HepG2 (cell line): Measurements from ENCODE around the gene GTPBP6. TPM values are rescaled to one million over a fixed set of nuclear protein-coding genes. Genes with fewer than 3 reads are reported as not detected.

Experiments
- HNF4G ChIP-seq, 2 experiments: sonication (generic) in 1 of 2; formaldehyde crosslinking in 1 of 2; IDR thresholded peaks; 2 replicates each; pipeline versions ENCODE4 v1.4.0 to v1.6.1; 2011 to 2020; ENCODE audit warnings: borderline replicate concordance in 2 of 2, low read depth in 2 of 2, mild to moderate bottlenecking in 2 of 2, low read length in 1 of 2, missing genetic modification reagents in 1 of 2, moderate library complexity in 1 of 2
- HOXA3 ChIP-seq: sonication (generic); formaldehyde crosslinking; IDR thresholded peaks from 2 replicates; pipeline ENCODE4 v1.5.0; 2020; ENCODE audit warnings: missing genetic modification reagents
- KLF12 ChIP-seq: sonication (generic); formaldehyde crosslinking; IDR thresholded peaks from 2 replicates; pipeline ENCODE4 v1.4.0; 2020; ENCODE audit warnings: missing genetic modification reagents, borderline replicate concordance
- MEIS1 ChIP-seq: sonication (generic); formaldehyde crosslinking; IDR thresholded peaks from 2 replicates; pipeline ENCODE4 v1.9.0; 2021; ENCODE audit warnings: mild to moderate bottlenecking, missing genetic modification reagents, moderate library complexity, borderline replicate concordance
- NR2F1 ChIP-seq, 2 experiments: fragments of 450-650 bp in 1 of 2; formaldehyde crosslinking in 1 of 2; IDR thresholded peaks; 2 replicates each; pipeline versions ENCODE4 v1.5.0 to v1.6.1; 2016 to 2020; ENCODE audit warnings: mild to moderate bottlenecking in 1 of 2, missing compliant biosample characterization in 1 of 2, missing genetic modification reagents in 1 of 2, moderate library complexity in 1 of 2
- SRY ChIP-seq: sonication (generic); formaldehyde crosslinking; IDR thresholded peaks from 2 replicates; pipeline ENCODE4 v1.8.0; 2022; ENCODE audit warnings: mild to moderate bottlenecking, missing genetic modification reagents
- SSRP1 ChIP-seq: IDR thresholded peaks from 2 replicates; pipeline ENCODE4 v1.6.1; 2016; ENCODE audit warnings: control low read depth
- ZMAT3 ChIP-seq: sonication (generic); formaldehyde crosslinking; conservative IDR thresholded peaks from 2 replicates; pipeline ENCODE4 v1.7.0; 2021; ENCODE audit warnings: missing genetic modification reagents
- ZMYM2 ChIP-seq: sonication (generic); formaldehyde crosslinking; IDR thresholded peaks from 2 replicates; pipeline ENCODE4 v1.8.0; 2022; ENCODE audit warnings: mild to moderate bottlenecking, missing genetic modification reagents
- ZNF124 ChIP-seq: sonication (generic); formaldehyde crosslinking; IDR thresholded peaks from 2 replicates; pipeline ENCODE4 v1.4.0; 2020; ENCODE audit warnings: missing genetic modification reagents
- ZNF790 ChIP-seq: sonication (generic); formaldehyde crosslinking; IDR thresholded peaks from 2 replicates; pipeline ENCODE4 v1.8.0; 2022; ENCODE audit warnings: missing genetic modification reagents, mild to moderate bottlenecking, borderline replicate concordance
- ZSCAN25 ChIP-seq: sonication (generic); formaldehyde crosslinking; IDR thresholded peaks from 2 replicates; pipeline ENCODE4 v1.8.0; 2022; ENCODE audit warnings: mild to moderate bottlenecking, missing genetic modification reagents
- polyA plus RNA-seq, 8 experiments: library from polyadenylated mRNA; depleted of rRNA in 3 of 8; stranded (reverse) in 7 of 8; unstranded in 1 of 8; fragments of >200 nt; fragmentation: Illumina TruSeq in 4 of 8; extraction: Trizol in 4 of 8; gene quantifications; 2 replicates each; pipeline versions ENCODE4 v1.2.1 to v1.2.3, GENCODE V29; 2011 to 2016; ENCODE audit warnings: low read depth in 4 of 8, missing spikeins in 1 of 8, mixed read lengths in 1 of 8; ENCODE audit not compliant: insufficient read depth in 1 of 8
- total RNA-seq, 5 experiments: library from RNA; depleted of rRNA; stranded (reverse); fragments of >200 nt; fragmentation: Illumina TruSeq; extraction: Trizol; gene quantifications; 2 replicates each; pipeline ENCODE4 v1.2.3, GENCODE V29; 2016; ENCODE audit warnings: low read depth in 1 of 5
- TF ChIP-seq, protein P1 (sequence below): sonication (generic); formaldehyde crosslinking; IDR thresholded peaks from 2 replicates; pipeline ENCODE4 v1.4.0; 2020; ENCODE audit warnings: missing genetic modification reagents
- TF ChIP-seq, protein P2 (sequence below): sonication (generic); formaldehyde crosslinking; IDR thresholded peaks from 2 replicates; pipeline ENCODE4; 2020; ENCODE audit warnings: missing genetic modification reagents, mild to moderate bottlenecking, borderline replicate concordance
- TF ChIP-seq, protein P3 (sequence below): sonication (generic); formaldehyde crosslinking; conservative IDR thresholded peaks from 2 replicates; pipeline ENCODE4 v1.4.0; 2020; ENCODE audit warnings: missing genetic modification reagents
- TF ChIP-seq, protein P4 (sequence below): sonication (generic); formaldehyde crosslinking; IDR thresholded peaks from 2 replicates; pipeline ENCODE4 v1.5.0; 2020; ENCODE audit warnings: missing genetic modification reagents
- TF ChIP-seq, protein P5 (sequence below): sonication (generic); formaldehyde crosslinking; IDR thresholded peaks from 2 replicates; pipeline ENCODE4 v1.4.0; 2020; ENCODE audit warnings: missing genetic modification reagents

GTPBP6 gene
- total and polyA plus RNA-seq, 2 of the 13 experiments (the other 11 are each of a cell fraction or from before 2014, with no cell fraction given) = 20.2 to 39.6 TPM

DNA sequence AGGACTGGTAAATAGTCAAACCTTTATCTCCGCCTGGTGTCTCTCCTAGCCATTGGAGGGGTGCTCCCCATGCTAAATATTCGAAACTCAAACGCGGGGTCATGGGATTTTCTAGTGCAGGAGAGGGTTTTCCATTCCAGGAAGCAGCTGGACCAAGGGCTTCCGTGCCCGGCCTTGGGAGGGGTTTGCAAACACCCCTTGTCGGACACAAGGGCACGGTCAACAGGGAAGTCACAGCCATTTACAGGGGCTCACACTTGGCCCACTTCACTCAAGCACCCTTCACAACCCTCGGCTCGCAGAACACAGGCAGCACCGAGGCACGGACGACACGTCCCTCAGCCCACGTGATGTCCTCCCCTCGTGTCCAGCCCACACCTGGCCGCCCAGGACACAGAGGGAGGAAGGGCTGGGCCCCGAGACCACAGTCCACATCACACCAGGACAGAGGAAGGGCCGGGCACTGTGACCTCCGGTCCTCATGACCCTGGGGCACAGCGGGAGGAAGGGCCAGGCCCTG, 47.7 kb downstream of the GTPBP6 start (continued):
- TF ChIP-seq, protein P1, sequence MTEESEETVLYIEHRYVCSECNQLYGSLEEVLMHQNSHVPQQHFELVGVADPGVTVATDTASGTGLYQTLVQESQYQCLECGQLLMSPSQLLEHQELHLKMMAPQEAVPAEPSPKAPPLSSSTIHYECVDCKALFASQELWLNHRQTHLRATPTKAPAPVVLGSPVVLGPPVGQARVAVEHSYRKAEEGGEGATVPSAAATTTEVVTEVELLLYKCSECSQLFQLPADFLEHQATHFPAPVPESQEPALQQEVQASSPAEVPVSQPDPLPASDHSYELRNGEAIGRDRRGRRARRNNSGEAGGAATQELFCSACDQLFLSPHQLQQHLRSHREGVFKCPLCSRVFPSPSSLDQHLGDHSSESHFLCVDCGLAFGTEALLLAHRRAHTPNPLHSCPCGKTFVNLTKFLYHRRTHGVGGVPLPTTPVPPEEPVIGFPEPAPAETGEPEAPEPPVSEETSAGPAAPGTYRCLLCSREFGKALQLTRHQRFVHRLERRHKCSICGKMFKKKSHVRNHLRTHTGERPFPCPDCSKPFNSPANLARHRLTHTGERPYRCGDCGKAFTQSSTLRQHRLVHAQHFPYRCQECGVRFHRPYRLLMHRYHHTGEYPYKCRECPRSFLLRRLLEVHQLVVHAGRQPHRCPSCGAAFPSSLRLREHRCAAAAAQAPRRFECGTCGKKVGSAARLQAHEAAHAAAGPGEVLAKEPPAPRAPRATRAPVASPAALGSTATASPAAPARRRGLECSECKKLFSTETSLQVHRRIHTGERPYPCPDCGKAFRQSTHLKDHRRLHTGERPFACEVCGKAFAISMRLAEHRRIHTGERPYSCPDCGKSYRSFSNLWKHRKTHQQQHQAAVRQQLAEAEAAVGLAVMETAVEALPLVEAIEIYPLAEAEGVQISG (CRISPR knock-in tag) = peak; percentile 56; the same call in 1 of the 2 replicates
- TF ChIP-seq, protein P2, sequence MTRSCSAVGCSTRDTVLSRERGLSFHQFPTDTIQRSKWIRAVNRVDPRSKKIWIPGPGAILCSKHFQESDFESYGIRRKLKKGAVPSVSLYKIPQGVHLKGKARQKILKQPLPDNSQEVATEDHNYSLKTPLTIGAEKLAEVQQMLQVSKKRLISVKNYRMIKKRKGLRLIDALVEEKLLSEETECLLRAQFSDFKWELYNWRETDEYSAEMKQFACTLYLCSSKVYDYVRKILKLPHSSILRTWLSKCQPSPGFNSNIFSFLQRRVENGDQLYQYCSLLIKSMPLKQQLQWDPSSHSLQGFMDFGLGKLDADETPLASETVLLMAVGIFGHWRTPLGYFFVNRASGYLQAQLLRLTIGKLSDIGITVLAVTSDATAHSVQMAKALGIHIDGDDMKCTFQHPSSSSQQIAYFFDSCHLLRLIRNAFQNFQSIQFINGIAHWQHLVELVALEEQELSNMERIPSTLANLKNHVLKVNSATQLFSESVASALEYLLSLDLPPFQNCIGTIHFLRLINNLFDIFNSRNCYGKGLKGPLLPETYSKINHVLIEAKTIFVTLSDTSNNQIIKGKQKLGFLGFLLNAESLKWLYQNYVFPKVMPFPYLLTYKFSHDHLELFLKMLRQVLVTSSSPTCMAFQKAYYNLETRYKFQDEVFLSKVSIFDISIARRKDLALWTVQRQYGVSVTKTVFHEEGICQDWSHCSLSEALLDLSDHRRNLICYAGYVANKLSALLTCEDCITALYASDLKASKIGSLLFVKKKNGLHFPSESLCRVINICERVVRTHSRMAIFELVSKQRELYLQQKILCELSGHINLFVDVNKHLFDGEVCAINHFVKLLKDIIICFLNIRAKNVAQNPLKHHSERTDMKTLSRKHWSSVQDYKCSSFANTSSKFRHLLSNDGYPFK (CRISPR knock-in tag) = peak; percentile 68; the same call in 1 of the 2 replicates
- TF ChIP-seq HNF4G (IDR thresholded peaks at IDR 0.05; ENCODE audit: borderline replicate concordance, low read depth, low read length) = no peak
- TF ChIP-seq HNF4G (CRISPR knock-in tag; IDR thresholded peaks at IDR 0.05; ENCODE audit: borderline replicate concordance, low read depth) = 0 out of 2 replicates have a peak, but pooled peaks have one; percentile 59
- TF ChIP-seq KLF12 = 0 out of 2 replicates have a peak, but pooled peaks have one; percentile 56
- TF ChIP-seq ZNF790 (CRISPR knock-in tag) = 0 out of 2 replicates have a peak, but pooled peaks have one; percentile 52
- peak; percentile 54; the same call in 1 of the 2 replicates for TF ChIP-seq ZMAT3 (CRISPR knock-in tag)
- no peak for TF ChIP-seq ZNF124 (CRISPR knock-in tag)
- peak; percentile 96 for TF ChIP-seq ZMYM2 (CRISPR knock-in tag)
- peak; percentile 93 for TF ChIP-seq ZSCAN25
- no peak for TF ChIP-seq SSRP1 (CRISPR knock-in tag)
- 0 out of 2 replicates have a peak, but pooled peaks have one; percentile 26 for TF ChIP-seq SRY (CRISPR knock-in tag)
- TF ChIP-seq, protein P3, sequence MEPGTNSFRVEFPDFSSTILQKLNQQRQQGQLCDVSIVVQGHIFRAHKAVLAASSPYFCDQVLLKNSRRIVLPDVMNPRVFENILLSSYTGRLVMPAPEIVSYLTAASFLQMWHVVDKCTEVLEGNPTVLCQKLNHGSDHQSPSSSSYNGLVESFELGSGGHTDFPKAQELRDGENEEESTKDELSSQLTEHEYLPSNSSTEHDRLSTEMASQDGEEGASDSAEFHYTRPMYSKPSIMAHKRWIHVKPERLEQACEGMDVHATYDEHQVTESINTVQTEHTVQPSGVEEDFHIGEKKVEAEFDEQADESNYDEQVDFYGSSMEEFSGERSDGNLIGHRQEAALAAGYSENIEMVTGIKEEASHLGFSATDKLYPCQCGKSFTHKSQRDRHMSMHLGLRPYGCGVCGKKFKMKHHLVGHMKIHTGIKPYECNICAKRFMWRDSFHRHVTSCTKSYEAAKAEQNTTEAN (CRISPR knock-in tag) = peak; percentile 65
- TF ChIP-seq, protein P4, sequence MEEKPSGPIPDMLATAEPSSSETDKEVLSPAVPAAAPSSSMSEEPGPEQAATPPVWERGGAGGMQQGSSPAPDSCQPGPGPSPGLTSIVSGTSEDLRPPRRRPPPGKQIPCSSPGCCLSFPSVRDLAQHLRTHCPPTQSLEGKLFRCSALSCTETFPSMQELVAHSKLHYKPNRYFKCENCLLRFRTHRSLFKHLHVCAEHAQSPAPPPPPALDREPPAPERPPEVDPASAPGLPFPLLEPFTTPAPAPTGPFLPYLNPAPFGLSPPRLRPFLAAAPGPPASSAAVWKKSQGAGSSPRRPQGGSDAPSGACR (CRISPR knock-in tag) = no peak
- TF ChIP-seq, protein P5, sequence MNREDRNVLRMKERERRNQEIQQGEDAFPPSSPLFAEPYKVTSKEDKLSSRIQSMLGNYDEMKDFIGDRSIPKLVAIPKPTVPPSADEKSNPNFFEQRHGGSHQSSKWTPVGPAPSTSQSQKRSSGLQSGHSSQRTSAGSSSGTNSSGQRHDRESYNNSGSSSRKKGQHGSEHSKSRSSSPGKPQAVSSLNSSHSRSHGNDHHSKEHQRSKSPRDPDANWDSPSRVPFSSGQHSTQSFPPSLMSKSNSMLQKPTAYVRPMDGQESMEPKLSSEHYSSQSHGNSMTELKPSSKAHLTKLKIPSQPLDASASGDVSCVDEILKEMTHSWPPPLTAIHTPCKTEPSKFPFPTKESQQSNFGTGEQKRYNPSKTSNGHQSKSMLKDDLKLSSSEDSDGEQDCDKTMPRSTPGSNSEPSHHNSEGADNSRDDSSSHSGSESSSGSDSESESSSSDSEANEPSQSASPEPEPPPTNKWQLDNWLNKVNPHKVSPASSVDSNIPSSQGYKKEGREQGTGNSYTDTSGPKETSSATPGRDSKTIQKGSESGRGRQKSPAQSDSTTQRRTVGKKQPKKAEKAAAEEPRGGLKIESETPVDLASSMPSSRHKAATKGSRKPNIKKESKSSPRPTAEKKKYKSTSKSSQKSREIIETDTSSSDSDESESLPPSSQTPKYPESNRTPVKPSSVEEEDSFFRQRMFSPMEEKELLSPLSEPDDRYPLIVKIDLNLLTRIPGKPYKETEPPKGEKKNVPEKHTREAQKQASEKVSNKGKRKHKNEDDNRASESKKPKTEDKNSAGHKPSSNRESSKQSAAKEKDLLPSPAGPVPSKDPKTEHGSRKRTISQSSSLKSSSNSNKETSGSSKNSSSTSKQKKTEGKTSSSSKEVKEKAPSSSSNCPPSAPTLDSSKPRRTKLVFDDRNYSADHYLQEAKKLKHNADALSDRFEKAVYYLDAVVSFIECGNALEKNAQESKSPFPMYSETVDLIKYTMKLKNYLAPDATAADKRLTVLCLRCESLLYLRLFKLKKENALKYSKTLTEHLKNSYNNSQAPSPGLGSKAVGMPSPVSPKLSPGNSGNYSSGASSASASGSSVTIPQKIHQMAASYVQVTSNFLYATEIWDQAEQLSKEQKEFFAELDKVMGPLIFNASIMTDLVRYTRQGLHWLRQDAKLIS (CRISPR knock-in tag) = no peak
- TF ChIP-seq MEIS1 (CRISPR knock-in tag) = peak; percentile 26; the same call in 1 of the 2 replicates
- peak; percentile 70; the same call in 1 of the 2 replicates for TF ChIP-seq HOXA3 (CRISPR knock-in tag)
- peak; percentile 77 to 78 for TF ChIP-seq NR2F1 (CRISPR knock-in tag; IDR thresholded peaks at IDR 0.05)
